ENCODE measurements around the gene TRDMT1.

TRDMT1 gene

DNA sequence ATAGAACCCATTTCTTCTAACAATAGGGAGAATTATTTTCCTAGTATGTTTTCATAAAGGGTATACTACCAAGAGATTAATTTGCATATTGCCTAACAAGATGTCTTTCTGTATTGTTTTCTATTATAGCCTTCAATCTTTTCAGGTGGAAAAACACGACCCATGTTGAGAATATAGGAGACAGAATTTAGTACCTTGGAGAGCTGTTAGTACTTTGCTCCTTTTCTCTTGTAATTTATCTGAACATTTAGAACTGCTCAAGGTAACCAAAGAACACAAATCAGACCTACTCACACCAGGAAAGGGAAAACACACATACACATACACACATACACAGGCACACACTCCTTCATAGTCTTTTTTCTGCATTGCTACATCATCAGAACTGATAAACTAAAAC, 7.8 kb upstream of the TRDMT1 start:
- Mint-ChIP-seq H3K27me3 (ENCODE audit: low read depth) (no peaks in the 10 kb centered on the region), H3K4me1 (ENCODE audit: low read depth) (peaks cover 33% of the 10 kb centered on the region)

DNA sequence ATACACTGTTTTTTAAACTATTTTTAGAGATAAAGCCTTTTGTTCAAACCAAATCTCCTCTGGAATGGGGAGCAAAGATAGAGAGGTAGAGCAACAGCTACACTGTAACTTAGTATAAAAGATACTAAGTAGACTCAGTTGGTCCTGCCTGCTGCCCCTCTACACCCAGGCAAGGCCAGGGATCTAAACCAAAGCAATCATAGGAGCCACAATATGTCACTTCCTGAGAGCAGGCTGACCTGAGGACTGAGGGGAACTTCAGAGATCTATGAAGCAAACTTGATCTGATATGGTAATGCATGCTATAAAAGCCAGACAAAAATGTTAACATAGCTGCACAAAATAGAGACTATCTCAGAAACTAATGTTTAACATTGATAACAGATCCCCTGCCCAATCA, 7.0 kb upstream of the TRDMT1 start:
- H3K27ac Mint-ChIP-seq, result peak overlapping the region; percentile 17

More for the DNA sequence above, 7.8 kb upstream of the TRDMT1 start:
- Mint-ChIP-seq H3K27ac (no peak overlapping the region), H3K36me3 (ENCODE audit: low read depth) (peaks cover 7% of the 10 kb centered on the region), H3K4me3 (no peak overlapping the region), H3K9me3 (no peaks in the 10 kb centered on the region)

GRCh38 chr10:17206210-17206709, 4.8 kb upstream of the TRDMT1 start:
- Mint-ChIP-seq H3K27me3 (ENCODE audit: low read depth) (no peaks in the 10 kb centered on the region), H3K36me3 (ENCODE audit: low read depth) (peaks cover 2% of the 10 kb centered on the region), H3K9me3 (no peaks in the 10 kb centered on the region), H3K4me3 (peak overlapping the region; percentile 29), H3K4me1 (ENCODE audit: low read depth) (peaks cover 39% of the 10 kb centered on the region), H3K27ac (peak overlapping the region; percentile 80)

More for the DNA sequence above, 7.0 kb upstream of the TRDMT1 start:
- Mint-ChIP-seq H3K27me3 (ENCODE audit: low read depth) (no peaks in the 10 kb centered on the region), H3K4me1 (ENCODE audit: low read depth) (peaks cover 33% of the 10 kb centered on the region), H3K36me3 (ENCODE audit: low read depth) (peaks cover 5% of the 10 kb centered on the region), H3K4me3 (no peak overlapping the region), H3K9me3 (no peaks in the 10 kb centered on the region)

DNA sequence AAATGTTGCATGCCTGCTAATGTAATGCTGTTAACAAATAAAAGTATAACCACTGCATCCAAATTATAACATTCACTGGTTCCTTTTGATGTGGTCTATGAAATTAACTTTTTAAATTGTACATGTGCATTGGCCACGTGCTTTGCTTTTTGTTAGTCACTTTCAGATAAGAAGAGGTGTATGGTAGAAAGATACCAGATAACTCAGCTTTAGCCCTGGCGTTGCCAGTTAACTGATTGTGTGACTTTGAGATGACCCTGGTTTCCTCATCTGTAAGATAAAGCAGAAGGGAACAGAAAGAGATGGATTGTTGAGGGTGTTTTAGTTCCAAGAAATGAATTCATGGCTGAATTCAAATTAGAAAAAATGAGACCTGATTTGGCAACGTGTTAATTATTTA, 1.9 kb upstream of the TRDMT1 start:
- Mint-ChIP-seq H3K4me1 (ENCODE audit: low read depth) (peaks cover 45% of the 10 kb centered on the region), H3K9me3 (no peaks in the 10 kb centered on the region), H3K4me3 (no peak overlapping the region), H3K27ac (no peak overlapping the region), H3K36me3 (ENCODE audit: low read depth) (peaks cover 2% of the 10 kb centered on the region), H3K27me3 (ENCODE audit: low read depth) (no peaks in the 10 kb centered on the region)

DNA sequence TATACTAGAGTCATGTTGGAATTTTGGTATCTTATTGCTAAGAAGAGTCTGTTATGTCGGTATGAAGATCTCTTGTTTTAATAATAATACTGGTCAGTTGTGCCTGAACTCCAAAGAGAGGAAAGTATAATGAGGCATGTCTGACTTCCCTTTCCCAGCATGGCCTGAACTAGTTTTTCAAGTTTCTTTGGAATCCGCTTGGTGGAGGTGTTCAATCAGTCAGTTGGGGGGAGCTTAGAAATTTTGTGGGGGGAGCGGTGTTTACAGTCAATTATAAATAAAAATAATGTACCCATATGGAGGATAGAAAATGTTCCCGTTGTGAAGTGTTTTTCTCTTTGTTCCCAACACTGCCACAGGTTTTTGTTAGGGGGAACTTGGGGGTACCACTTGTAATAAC, 1.5 kb upstream of the TRDMT1 start:
- peaks cover 45% of the 10 kb centered on the region for H3K4me1 Mint-ChIP-seq (ENCODE audit: low read depth)
- peaks cover 2% of the 10 kb centered on the region for H3K36me3 Mint-ChIP-seq (ENCODE audit: low read depth)
- H3K4me3 Mint-ChIP-seq, result no peak overlapping the region
- H3K9me3 Mint-ChIP-seq, result no peaks in the 10 kb centered on the region
- H3K27me3 Mint-ChIP-seq (ENCODE audit: low read depth), result no peaks in the 10 kb centered on the region
- peak overlapping the region; percentile 1 for H3K27ac Mint-ChIP-seq

DNA sequence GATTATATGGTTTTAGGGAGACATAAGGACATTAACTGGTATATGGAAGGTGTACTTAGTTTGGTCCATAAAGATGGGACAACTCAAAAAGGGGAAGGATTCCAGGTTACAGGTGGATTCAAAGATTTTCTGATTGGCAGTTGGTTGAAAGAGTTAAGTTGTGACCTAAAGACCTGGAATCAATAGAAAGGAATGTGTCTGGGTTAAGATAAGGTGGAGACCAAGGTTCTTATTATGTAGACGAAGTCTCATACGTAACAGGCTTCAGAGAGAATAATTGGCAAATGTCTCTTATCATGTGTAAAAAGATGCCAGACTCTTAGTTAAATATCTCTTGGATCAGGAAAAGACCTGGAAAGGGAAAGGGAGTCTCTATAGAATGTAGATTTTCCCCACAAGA, 1.0 kb upstream of the TRDMT1 start:
- H3K27me3 Mint-ChIP-seq (ENCODE audit: low read depth), result no peaks in the 10 kb centered on the region
- peak overlapping the region; percentile 1 for H3K27ac Mint-ChIP-seq
- H3K4me3 Mint-ChIP-seq, result no peak overlapping the region
- H3K36me3 Mint-ChIP-seq (ENCODE audit: low read depth), result peaks cover 2% of the 10 kb centered on the region
- peaks cover 44% of the 10 kb centered on the region for H3K4me1 Mint-ChIP-seq (ENCODE audit: low read depth)
- no peaks in the 10 kb centered on the region for H3K9me3 Mint-ChIP-seq

GRCh38 chr10:17201794-17202116, 283 bp upstream of the TRDMT1 start:
- Mint-ChIP-seq H3K27me3 (ENCODE audit: low read depth) (no peaks in the 10 kb centered on the region), H3K27ac (peak overlapping the region; percentile 87), H3K36me3 (ENCODE audit: low read depth) (peaks cover 2% of the 10 kb centered on the region), H3K4me3 (peak overlapping the region; percentile 88), H3K9me3 (no peaks in the 10 kb centered on the region), H3K4me1 (ENCODE audit: low read depth) (peaks cover 38% of the 10 kb centered on the region)

- H3K9me3 Mint-ChIP-seq, result no peaks in the 10 kb centered on the region
- H3K4me3 Mint-ChIP-seq, result peak overlapping the region; percentile 88
- peaks cover 2% of the 10 kb centered on the region for H3K36me3 Mint-ChIP-seq (ENCODE audit: low read depth)
- H3K27ac Mint-ChIP-seq, result peak overlapping the region; percentile 87
- H3K27me3 Mint-ChIP-seq (ENCODE audit: low read depth), result no peaks in the 10 kb centered on the region
- peaks cover 29% of the 10 kb centered on the region for H3K4me1 Mint-ChIP-seq (ENCODE audit: low read depth)
These were observed 1.2 kb downstream of the TRDMT1 start for GRCh38 chr10:17200001-17200911.

DNA sequence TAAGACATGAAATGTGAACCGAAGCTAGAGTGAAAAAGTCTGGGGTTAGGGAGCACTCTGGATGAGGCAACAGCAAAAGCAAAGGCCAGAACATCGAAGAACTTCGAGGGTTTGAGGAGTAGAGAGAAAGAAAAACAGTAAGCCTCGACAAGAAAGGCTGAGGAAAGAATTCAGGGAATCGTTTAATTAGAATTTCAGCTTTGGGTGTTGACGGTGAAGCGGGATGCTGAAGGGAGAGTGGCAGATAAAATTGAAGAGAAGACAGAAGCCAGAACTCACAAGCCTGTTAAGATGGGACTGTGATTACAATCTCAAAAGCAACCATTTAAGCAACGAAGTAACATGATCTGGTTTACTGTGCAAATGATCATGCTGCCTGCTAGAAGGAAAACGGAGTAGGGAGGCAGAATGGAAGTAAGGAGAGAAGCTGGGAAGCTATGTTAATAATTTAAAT, 2.1 kb downstream of the TRDMT1 start:
- no peak overlapping the region for H3K4me3 Mint-ChIP-seq
- no peaks in the 10 kb centered on the region for H3K27me3 Mint-ChIP-seq (ENCODE audit: low read depth)
- H3K27ac Mint-ChIP-seq, result no peak overlapping the region
- peaks cover 27% of the 10 kb centered on the region for H3K4me1 Mint-ChIP-seq (ENCODE audit: low read depth)
- peaks cover 2% of the 10 kb centered on the region for H3K36me3 Mint-ChIP-seq (ENCODE audit: low read depth)
- no peaks in the 10 kb centered on the region for H3K9me3 Mint-ChIP-seq

- no peaks in the 10 kb centered on the region for H3K27me3 Mint-ChIP-seq (ENCODE audit: low read depth)
- H3K27ac Mint-ChIP-seq, result no peak overlapping the region
- H3K4me1 Mint-ChIP-seq (ENCODE audit: low read depth), result peaks cover 16% of the 10 kb centered on the region
These were observed 4.9 kb downstream of the TRDMT1 start for GRCh38 chr10:17196573-17196972.

GRCh38 chr10:17196045-17196444, 5.4 kb downstream of the TRDMT1 start:
- H3K4me1 Mint-ChIP-seq (ENCODE audit: low read depth), result peaks cover 16% of the 10 kb centered on the region

More at GRCh38 chr10:17196573-17196972, 4.9 kb downstream of the TRDMT1 start:
- Mint-ChIP-seq H3K9me3 (no peaks in the 10 kb centered on the region), H3K4me3 (no peak overlapping the region), H3K36me3 (ENCODE audit: low read depth) (peaks cover 8% of the 10 kb centered on the region)

DNA sequence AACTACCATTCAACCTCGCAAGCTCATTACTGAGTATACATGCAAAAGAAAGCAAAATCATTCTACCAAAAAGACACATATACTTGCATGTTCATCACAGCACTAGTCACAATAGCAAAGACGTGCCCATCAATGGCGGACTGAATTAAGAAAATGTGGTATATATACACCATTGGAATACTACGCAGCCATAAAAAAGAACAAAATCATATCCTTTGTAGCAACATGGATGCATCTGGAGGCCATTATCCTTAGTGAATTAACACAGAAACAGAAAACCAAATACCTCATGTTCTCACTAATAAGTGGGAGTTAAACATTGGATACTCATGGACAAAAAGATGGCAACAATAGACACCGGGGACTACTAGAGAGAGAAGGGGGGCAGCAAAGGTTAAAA, 6.4 kb downstream of the TRDMT1 start:
- H3K9me3 Mint-ChIP-seq, result no peaks in the 10 kb centered on the region
- H3K4me1 Mint-ChIP-seq (ENCODE audit: low read depth), result peaks cover 11% of the 10 kb centered on the region
- peaks cover 12% of the 10 kb centered on the region for H3K36me3 Mint-ChIP-seq (ENCODE audit: low read depth)
- H3K27me3 Mint-ChIP-seq (ENCODE audit: low read depth), result no peaks in the 10 kb centered on the region
- no peak overlapping the region for H3K4me3 Mint-ChIP-seq
- no peak overlapping the region for H3K27ac Mint-ChIP-seq

More at GRCh38 chr10:17196045-17196444, 5.4 kb downstream of the TRDMT1 start:
- no peak overlapping the region for H3K27ac Mint-ChIP-seq
- no peaks in the 10 kb centered on the region for H3K27me3 Mint-ChIP-seq (ENCODE audit: low read depth)
- H3K4me3 Mint-ChIP-seq, result no peak overlapping the region
- H3K36me3 Mint-ChIP-seq (ENCODE audit: low read depth), result peaks cover 8% of the 10 kb centered on the region
- H3K9me3 Mint-ChIP-seq, result no peaks in the 10 kb centered on the region

DNA sequence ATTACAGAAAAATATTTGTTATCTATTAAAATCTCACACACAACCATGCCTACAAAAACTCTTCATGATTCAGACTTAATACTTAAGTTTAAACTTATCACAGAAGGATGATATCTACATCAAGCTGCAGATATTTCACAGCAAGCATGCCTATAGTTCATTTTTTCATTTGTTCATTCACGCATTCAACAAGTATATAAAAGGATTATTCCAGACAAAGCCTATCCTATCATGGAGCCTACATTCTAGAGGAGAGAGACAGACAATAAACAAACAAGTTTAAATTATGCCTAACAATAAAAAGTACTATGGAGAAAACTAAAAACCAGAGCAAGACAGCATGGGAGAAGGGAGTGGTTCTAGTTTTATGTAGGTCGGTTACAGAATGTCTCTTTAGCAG, 10.9 kb downstream of the TRDMT1 start:
- no peak overlapping the region for H3K27ac Mint-ChIP-seq
- H3K4me1 Mint-ChIP-seq (ENCODE audit: low read depth), result peaks cover 4% of the 10 kb centered on the region
- no peak overlapping the region for H3K4me3 Mint-ChIP-seq

DNA sequence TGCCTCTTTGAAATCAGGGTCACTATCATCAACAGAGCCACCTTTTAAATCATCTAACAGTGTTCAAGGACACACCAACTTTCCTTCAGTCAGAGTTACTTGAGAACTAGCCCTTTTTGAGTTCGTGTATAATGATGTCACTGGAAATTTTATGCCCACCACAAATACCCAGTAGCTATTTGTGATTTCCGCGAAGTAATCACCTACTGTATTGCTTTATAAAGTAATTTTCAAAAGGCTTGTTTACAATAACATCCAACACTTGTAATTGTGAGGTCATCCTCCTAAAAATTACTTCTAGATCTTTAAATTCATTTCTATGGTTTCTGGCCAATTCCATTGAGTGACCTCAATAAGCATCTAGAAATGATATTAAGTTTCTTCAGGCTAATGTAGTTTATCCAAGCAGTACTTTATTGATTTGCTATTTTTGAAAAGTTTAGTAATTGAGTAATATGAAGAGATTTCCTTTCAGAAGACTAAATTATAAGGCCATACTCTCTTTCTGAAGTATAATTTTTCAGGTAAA, 12.8 kb downstream of the TRDMT1 start:
- H3K4me1 Mint-ChIP-seq (ENCODE audit: low read depth), result peaks cover 4% of the 10 kb centered on the region
- no peaks in the 10 kb centered on the region for H3K9me3 Mint-ChIP-seq
- H3K36me3 Mint-ChIP-seq (ENCODE audit: low read depth), result peaks cover 7% of the 10 kb centered on the region
- H3K4me3 Mint-ChIP-seq, result no peak overlapping the region
- no peaks in the 10 kb centered on the region for H3K27me3 Mint-ChIP-seq (ENCODE audit: low read depth)
- H3K27ac Mint-ChIP-seq, result no peak overlapping the region

More for the DNA sequence above, 10.9 kb downstream of the TRDMT1 start:
- Mint-ChIP-seq H3K9me3 (no peaks in the 10 kb centered on the region), H3K27me3 (ENCODE audit: low read depth) (no peaks in the 10 kb centered on the region), H3K36me3 (ENCODE audit: low read depth) (peaks cover 12% of the 10 kb centered on the region)

- Mint-ChIP-seq H3K27me3 (ENCODE audit: low read depth) (no peaks in the 10 kb centered on the region), H3K9me3 (no peaks in the 10 kb centered on the region), H3K4me3 (no peak overlapping the region), H3K4me1 (ENCODE audit: low read depth) (peaks cover 2% of the 10 kb centered on the region), H3K36me3 (ENCODE audit: low read depth) (peaks cover 3% of the 10 kb centered on the region), H3K27ac (no peak overlapping the region)
These were observed 15.6 kb downstream of the TRDMT1 start for GRCh38 chr10:17185873-17186272.

Measured in T-helper 1 cell treated with Interleukin-12 subunit alpha and Interleukin-12 subunit beta and Interleukin-4 antibody, amounts not matched to agents 30 μg/mL and 1 μg/mL, for 36 hours (primary cell).